ENCODE data around the gene MTFR2. TPM values are rescaled to one million over a fixed set of nuclear protein-coding genes. Genes with fewer than 3 reads are reported as not detected.

MTFR2 gene
- total and polyA plus RNA-seq, 2 of the 13 experiments (the other 11 are each of a cell fraction or from before 2014, with no cell fraction given) = 6.7 to 10.7 TPM

GRCh38 chr6:136249811-136250685, at the start of gene MTFR2 (continued):
- TF ChIP-seq ZBTB40 (IDR thresholded peaks at IDR 0.05) = no peak
- TF ChIP-seq ZBTB40 (CRISPR knock-in tag; IDR thresholded peaks at IDR 0.05) = no peak; the same call in none of the 2 replicates
- TF ChIP-seq KLF16 (CRISPR knock-in tag; IDR thresholded peaks at IDR 0.05) = peak in 1 of 2 experiments; percentile 95; a peak in 2 of 4 replicates
- TF ChIP-seq GATA4 (IDR thresholded peaks at IDR 0.05; ENCODE audit: borderline replicate concordance, low read depth) = peak; percentile 74; the same call in 1 of the 2 replicates
- TF ChIP-seq ZNF567 (CRISPR knock-in tag; IDR thresholded peaks at IDR 0.05; ENCODE audit: borderline replicate concordance) = peak; percentile 92
- TF ChIP-seq NR1H2 (CRISPR knock-in tag; IDR thresholded peaks at IDR 0.05; ENCODE audit: borderline replicate concordance, low read depth) = no peak
- TF ChIP-seq TBL1XR1 (IDR thresholded peaks at IDR 0.05; ENCODE audit: borderline replicate concordance, low read length, partially characterized antibody) = no peak
- peak; percentile 57 for TF ChIP-seq SOX5 (CRISPR knock-in tag; IDR thresholded peaks at IDR 0.05; ENCODE audit: borderline replicate concordance)
- peak; percentile 98 for TF ChIP-seq SP2 (CRISPR knock-in tag; IDR thresholded peaks at IDR 0.05)
- TF ChIP-seq JUNB (CRISPR knock-in tag; IDR thresholded peaks at IDR 0.05; ENCODE audit: borderline replicate concordance) = no peak
- peak; percentile 27 for TF ChIP-seq RAD21 (CRISPR knock-in tag; IDR thresholded peaks at IDR 0.05)
- TF ChIP-seq ZBTB42 (CRISPR knock-in tag; IDR thresholded peaks at IDR 0.05) = no peak
- no peak for TF ChIP-seq NFRKB (IDR thresholded peaks at IDR 0.05)
- no peak for TF ChIP-seq CEBPZ (IDR thresholded peaks at IDR 0.05; ENCODE audit: low read length)
- TF ChIP-seq NR2F6 (IDR thresholded peaks at IDR 0.05) = peak; percentile 38; the same call in 1 of the 2 replicates
- TF ChIP-seq NR2F6 (CRISPR knock-in tag; IDR thresholded peaks at IDR 0.05) = no peak
- 0 out of 2 replicates have a peak, but pooled peaks have one; percentile 26 for TF ChIP-seq ZFYVE20 (CRISPR knock-in tag; IDR thresholded peaks at IDR 0.05; ENCODE audit: borderline replicate concordance, low read depth)
- TF ChIP-seq GLI4 (CRISPR knock-in tag; IDR thresholded peaks at IDR 0.05; ENCODE audit: borderline replicate concordance) = no peak

All from HepG2 (cell line).